HG03196 (cell line): ENCODE measurements around the gene SLMAP.

Source experiments
- ATAC-seq: cut with Tn5 transposase; IDR thresholded peaks from one replicate; pipeline ENCODE4 v1.9.1; 2021; ENCODE audit not compliant: unreplicated experiment

Gene SLMAP

GRCh38 chr3:57752307-57752706, 3.8 kb upstream of the SLMAP start:
- ATAC-seq: no peak

- ATAC-seq: no peak
Observed at GRCh38 chr3:57753016-57753415, 3.1 kb upstream of the SLMAP start.

GRCh38 chr3:57755368-57755675, 787 bp upstream of the SLMAP start:
- no peak for ATAC-seq

- peak; percentile 31 for ATAC-seq
Observed at GRCh38 chr3:57756528-57757401, 656 bp downstream of the SLMAP start.

GRCh38 chr3:57757642-57758297, 1.7 kb downstream of the SLMAP start:
- ATAC-seq: no peak

GRCh38 chr3:57758686-57759085, 2.6 kb downstream of the SLMAP start:
- no peak for ATAC-seq

GRCh38 chr3:57764794-57765193, 8.7 kb downstream of the SLMAP start:
- no peak for ATAC-seq

GRCh38 chr3:57768595-57768994, 12.5 kb downstream of the SLMAP start:
- ATAC-seq: no peak

- ATAC-seq: no peak
Observed at GRCh38 chr3:57770009-57770827, 14.1 kb downstream of the SLMAP start.

GRCh38 chr3:57772251-57772650, 16.1 kb downstream of the SLMAP start:
- no peak for ATAC-seq

GRCh38 chr3:57777774-57778173, 21.7 kb downstream of the SLMAP start:
- ATAC-seq: no peak

GRCh38 chr3:57778494-57778893, 22.4 kb downstream of the SLMAP start:
- ATAC-seq: no peak

GRCh38 chr3:57779666-57780065, 23.6 kb downstream of the SLMAP start:
- no peak for ATAC-seq

GRCh38 chr3:57783186-57784088, 27.3 kb downstream of the SLMAP start:
- ATAC-seq: no peak

- ATAC-seq: no peak
Observed at GRCh38 chr3:57784089-57784735, 28.1 kb downstream of the SLMAP start.

GRCh38 chr3:57785446-57785845, 29.3 kb downstream of the SLMAP start:
- ATAC-seq: no peak

GRCh38 chr3:57787867-57788623, 31.9 kb downstream of the SLMAP start:
- peak; percentile 86 for ATAC-seq

GRCh38 chr3:57788624-57789018, 32.5 kb downstream of the SLMAP start:
- ATAC-seq: no peak

GRCh38 chr3:57791245-57791644, 35.1 kb downstream of the SLMAP start:
- ATAC-seq: no peak
